Suprapubic skin (tissue), 4 donors: Measurements from ENCODE around the gene SPOCK3. TPM values are rescaled to one million over a fixed set of nuclear protein-coding genes. Genes with fewer than 3 reads are reported as not detected.

Experiments
- DNase-seq, 2 donors: peaks; one replicate each; pipeline ENCODE4 v3.0.0-alpha.2; 2019; ENCODE audit warnings: low spot score in 2 of 2
- H3K27ac ChIP-seq: fragments of 200-600 bp; sonication (generic); one replicate; pipeline ENCODE4 v1.5.1; 2019
- H3K27me3 ChIP-seq: fragments of 200-600 bp; sonication (generic); one replicate; pipeline ENCODE4 v1.5.1; 2019
- H3K36me3 ChIP-seq: fragments of 200-600 bp; sonication (generic); one replicate; pipeline ENCODE4 v1.5.1; 2019
- H3K4me1 ChIP-seq: fragments of 200-600 bp; sonication (generic); one replicate; pipeline ENCODE4 v1.5.1; 2019
- H3K4me3 ChIP-seq: fragments of 200-600 bp; sonication (generic); one replicate; pipeline ENCODE4 v1.5.1; 2019; ENCODE audit warnings: mild to moderate bottlenecking
- H3K9me3 ChIP-seq: fragments of 200-600 bp; sonication (generic); one replicate; pipeline ENCODE4 v1.5.1; 2019
- CTCF ChIP-seq, 2 donors: fragments of 200-600 bp in 1 of 2; fragments of 450-650 bp in 1 of 2; sonication (generic) in 1 of 2; IDR thresholded peaks; one replicate each; pipeline ENCODE4 v1.5.1; 2016 to 2019; ENCODE audit warnings: antibody characterized with exemption in 2 of 2, mild to moderate bottlenecking in 1 of 2, moderate library complexity in 1 of 2
- EP300 ChIP-seq: sonication (generic); formaldehyde crosslinking; IDR thresholded peaks from one replicate; pipeline ENCODE4 v1.6.1; 2017; ENCODE audit warnings: antibody characterized with exemption
- POLR2A ChIP-seq, 2 donors: fragments of 450-650 bp; IDR thresholded peaks; one replicate each; pipeline ENCODE4 v1.6.1; 2017; ENCODE audit warnings: antibody characterized with exemption in 2 of 2, mild to moderate bottlenecking in 2 of 2, moderate library complexity in 2 of 2
- POLR2AphosphoS5 ChIP-seq, 3 donors: sonication (generic); formaldehyde crosslinking; IDR thresholded peaks; one replicate each; pipeline ENCODE4 v1.6.1; 2017; ENCODE audit warnings: antibody characterized with exemption in 3 of 3
- WGBS: methylation state at CpG from one replicate; pipeline ENCODE4 v1.1.5; 2018; 5-methylcytosine and 5-hydroxymethylcytosine counted together
- total RNA-seq, 4 donors: library from RNA; depleted of rRNA; stranded (reverse); fragments of >200 nt; gene quantifications; one replicate each; pipeline ENCODE4 v1.1.0, GENCODE V29; 2016

The SPOCK3 gene
- total RNA-seq, 4 donors from 2014 or later: not detected

GRCh38 chr4:167003326-167003725, 231.0 kb downstream of the SPOCK3 start:
- TF ChIP-seq POLR2A (IDR thresholded peaks at IDR 0.05): no peak
- no peak for TF ChIP-seq CTCF (IDR thresholded peaks at IDR 0.05)
- no peak for TF ChIP-seq POLR2AphosphoS5 (IDR thresholded peaks at IDR 0.05)
- no peak for TF ChIP-seq EP300
- no peaks in the 10 kb centered on the region for H3K36me3 ChIP-seq
- no peak overlapping the region for H3K27ac ChIP-seq
- no peaks in the 10 kb centered on the region for H3K9me3 ChIP-seq
- DNase-seq: no peak
- no peaks in the 10 kb centered on the region for H3K4me1 ChIP-seq
- H3K27me3 ChIP-seq: no peaks in the 10 kb centered on the region
- no peak overlapping the region for H3K4me3 ChIP-seq
- 54% methylated on average over 4 of the region's 4 CpGs for WGBS

- no peaks in the 10 kb centered on the region for H3K9me3 ChIP-seq
- 71% methylated on average over 4 of the region's 4 CpGs for WGBS
- no peak overlapping the region for H3K27ac ChIP-seq
- no peak for TF ChIP-seq POLR2A (IDR thresholded peaks at IDR 0.05)
- TF ChIP-seq POLR2AphosphoS5 (IDR thresholded peaks at IDR 0.05): no peak
- TF ChIP-seq EP300: no peak
- no peak for TF ChIP-seq CTCF (IDR thresholded peaks at IDR 0.05)
- H3K4me1 ChIP-seq: no peaks in the 10 kb centered on the region
- no peak for DNase-seq
- no peaks in the 10 kb centered on the region for H3K36me3 ChIP-seq
- no peaks in the 10 kb centered on the region for H3K27me3 ChIP-seq
- no peak overlapping the region for H3K4me3 ChIP-seq
Measured at GRCh38 chr4:167000141-167000852, 234.0 kb downstream of the SPOCK3 start.

GRCh38 chr4:166996216-166996615, 238.1 kb downstream of the SPOCK3 start:
- no peak for TF ChIP-seq CTCF (IDR thresholded peaks at IDR 0.05)
- no peak for TF ChIP-seq POLR2A (IDR thresholded peaks at IDR 0.05)
- no peak for TF ChIP-seq POLR2AphosphoS5 (IDR thresholded peaks at IDR 0.05)
- no peak for TF ChIP-seq EP300
- Histone ChIP-seq H3K36me3 (no peaks in the 10 kb centered on the region), H3K27ac (no peak overlapping the region), H3K4me3 (no peak overlapping the region), H3K9me3 (no peaks in the 10 kb centered on the region), H3K27me3 (no peaks in the 10 kb centered on the region), H3K4me1 (no peaks in the 10 kb centered on the region)
- 41% methylated on average over 1 of the region's 1 CpG for whole genome bisulfite sequencing
- no peak for DNase-seq

- TF ChIP-seq EP300 (no peak), POLR2AphosphoS5 (IDR thresholded peaks at IDR 0.05) (no peak), POLR2A (IDR thresholded peaks at IDR 0.05) (no peak), CTCF (IDR thresholded peaks at IDR 0.05) (no peak)
- Histone ChIP-seq H3K4me1 (no peaks in the 10 kb centered on the region), H3K27ac (no peak overlapping the region), H3K9me3 (no peaks in the 10 kb centered on the region), H3K27me3 (no peaks in the 10 kb centered on the region), H3K4me3 (no peak overlapping the region), H3K36me3 (no peaks in the 10 kb centered on the region)
- no peak for DNase-seq
Measured at GRCh38 chr4:166994686-166995085, 239.6 kb downstream of the SPOCK3 start.

GRCh38 chr4:166991006-166991561, 243.2 kb downstream of the SPOCK3 start:
- no peak overlapping the region for H3K4me3 ChIP-seq
- TF ChIP-seq POLR2AphosphoS5 (IDR thresholded peaks at IDR 0.05): no peak
- no peak for TF ChIP-seq EP300
- no peak for TF ChIP-seq CTCF (IDR thresholded peaks at IDR 0.05)
- TF ChIP-seq POLR2A (IDR thresholded peaks at IDR 0.05): no peak
- WGBS: 88% methylated on average over 3 of the region's 3 CpGs
- no peaks in the 10 kb centered on the region for H3K4me1 ChIP-seq
- no peaks in the 10 kb centered on the region for H3K9me3 ChIP-seq
- H3K27ac ChIP-seq: no peak overlapping the region
- H3K36me3 ChIP-seq: no peaks in the 10 kb centered on the region
- H3K27me3 ChIP-seq: no peaks in the 10 kb centered on the region
- no peak for DNase-seq
